Thoracic aorta (tissue), 2 donors: Measurements from ENCODE around the gene LMX1A. TPM values are rescaled to one million over a fixed set of nuclear protein-coding genes. Genes with fewer than 3 reads are reported as not detected.

Source experiments
- ATAC-seq: fragments of 150-250 bp; one replicate; pipeline ENCODE4 v1.8.0; 2017; ENCODE audit warnings: low read depth; ENCODE audit not compliant: insufficient number of reproducible peaks, low FRiP score
- DNase-seq: peaks from one replicate; pipeline ENCODE4 v3.0.0-alpha.2; 2020; ENCODE audit warnings: low spot score
- H3K27ac ChIP-seq, 2 donors: fragments of 200-600 bp; sonication (generic); 1 replicate in 1 of 2; 2 replicates in 1 of 2; pipeline ENCODE4 v1.5.1; 2016; ENCODE audit warnings: mild to moderate bottlenecking in 2 of 2, moderate library complexity in 2 of 2
- H3K27me3 ChIP-seq: fragments of 200-600 bp; sonication (generic); replicated peaks from 2 replicates; pipeline ENCODE4 v1.6.0; 2016; ENCODE audit warnings: mild to moderate bottlenecking; ENCODE audit not compliant: insufficient read depth
- H3K36me3 ChIP-seq: fragments of 200-600 bp; sonication (generic); one replicate; pipeline ENCODE4 v1.5.1; 2016
- H3K4me1 ChIP-seq, 2 donors: fragments of 200-600 bp; sonication (generic); 1 replicate in 1 of 2; 2 replicates in 1 of 2; pipeline versions ENCODE4 v1.5.1 to v1.6.0; 2016; ENCODE audit warnings: low read depth in 2 of 2, mild to moderate bottlenecking in 1 of 2; ENCODE audit not compliant: control insufficient read depth in 1 of 2
- H3K4me3 ChIP-seq: fragments of 200-600 bp; sonication (generic); 2 replicates; pipeline ENCODE4 v1.5.1; 2016; ENCODE audit warnings: mild to moderate bottlenecking
- H3K9me3 ChIP-seq: fragments of 200-600 bp; sonication (generic); 2 replicates; pipeline ENCODE4 v1.5.1; 2016
- CTCF ChIP-seq: fragments of 200-600 bp; sonication (generic); IDR thresholded peaks from one replicate; pipeline ENCODE4 v1.5.1; 2019; ENCODE audit warnings: antibody characterized with exemption
- total RNA-seq, 2 donors: library from RNA; depleted of rRNA; stranded (reverse); fragments of >200 nt; gene quantifications; one replicate each; pipeline versions ENCODE4 v1.1.0 to v1.2.3, GENCODE V29; 2016

LMX1A gene
- total RNA-seq, 2 donors from 2014 or later = 0.68 TPM; not detected in 1

- no peaks in the 10 kb centered on the region for H3K4me1 ChIP-seq
- DNase-seq = no peak
- H3K4me3 ChIP-seq = no peak overlapping the region
- no peaks in the 10 kb centered on the region for H3K9me3 ChIP-seq
- TF ChIP-seq CTCF = no peak
- H3K27me3 ChIP-seq = no peaks in the 10 kb centered on the region
- no peak overlapping the region for H3K27ac ChIP-seq
- no peaks in the 10 kb centered on the region for H3K36me3 ChIP-seq
- no peak for ATAC-seq
Observed at GRCh38 chr1:165191087-165191486, 165.4 kb downstream of the LMX1A start.

GRCh38 chr1:165189913-165190312 is 166.6 kb downstream of the LMX1A start:
- Histone ChIP-seq H3K27me3 (no peaks in the 10 kb centered on the region), H3K9me3 (no peaks in the 10 kb centered on the region), H3K4me1 (no peaks in the 10 kb centered on the region), H3K27ac (no peak overlapping the region), H3K36me3 (no peaks in the 10 kb centered on the region), H3K4me3 (no peak overlapping the region)
- TF ChIP-seq CTCF = no peak
- no peak for ATAC-seq
- no peak for DNase-seq

- DNase-seq = no peak
- H3K27me3 ChIP-seq = no peaks in the 10 kb centered on the region
- ATAC-seq = no peak
- H3K4me1 ChIP-seq = no peaks in the 10 kb centered on the region
- no peaks in the 10 kb centered on the region for H3K9me3 ChIP-seq
- TF ChIP-seq CTCF = no peak
- no peak overlapping the region for H3K4me3 ChIP-seq
- H3K36me3 ChIP-seq = no peaks in the 10 kb centered on the region
- no peak overlapping the region for H3K27ac ChIP-seq
Observed at GRCh38 chr1:165189011-165189410, 167.5 kb downstream of the LMX1A start.

- no peak for ATAC-seq
Observed at GRCh38 chr1:165187031-165188009, 169.2 kb downstream of the LMX1A start.

More at GRCh38 chr1:165187031-165188009, 169.2 kb downstream of the LMX1A start:
- Histone ChIP-seq H3K36me3 (no peaks in the 10 kb centered on the region), H3K9me3 (no peaks in the 10 kb centered on the region), H3K27me3 (no peaks in the 10 kb centered on the region), H3K27ac (no peak overlapping the region), H3K4me1 (no peaks in the 10 kb centered on the region), H3K4me3 (no peak overlapping the region)
- no peak for TF ChIP-seq CTCF
- DNase-seq = no peak
